Amniotic stem cell (primary cell): Measurements from ENCODE around the gene ZNF521.

Experiments
- DNase-seq: peaks from one replicate; lab custom pipeline; 2025; lab: John Stamatoyannopoulos, UW

ZNF521 gene

DNA sequence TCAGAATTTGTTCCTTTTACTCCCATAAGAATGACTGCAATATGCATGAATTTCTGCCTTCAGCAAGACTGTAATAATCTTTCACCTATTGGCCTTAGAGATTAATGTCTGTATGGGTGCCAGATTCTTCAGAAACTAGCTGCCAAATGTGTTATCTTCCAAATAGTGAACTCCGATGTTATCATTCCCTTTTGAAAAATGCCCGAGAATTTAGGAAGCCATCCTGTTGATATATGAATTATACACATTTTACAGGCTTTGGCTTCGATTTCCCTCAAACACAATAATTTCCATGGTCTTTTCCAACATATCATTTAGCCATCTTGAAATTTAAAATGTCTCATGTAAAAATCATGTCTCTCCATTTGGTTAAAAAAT is 101.5 kb downstream of the ZNF521 start:
- no peak for DNase-seq

- DNase-seq = no peak
These were observed 103.2 kb downstream of the ZNF521 start for GRCh38 chr18:25248755-25249154.

DNA sequence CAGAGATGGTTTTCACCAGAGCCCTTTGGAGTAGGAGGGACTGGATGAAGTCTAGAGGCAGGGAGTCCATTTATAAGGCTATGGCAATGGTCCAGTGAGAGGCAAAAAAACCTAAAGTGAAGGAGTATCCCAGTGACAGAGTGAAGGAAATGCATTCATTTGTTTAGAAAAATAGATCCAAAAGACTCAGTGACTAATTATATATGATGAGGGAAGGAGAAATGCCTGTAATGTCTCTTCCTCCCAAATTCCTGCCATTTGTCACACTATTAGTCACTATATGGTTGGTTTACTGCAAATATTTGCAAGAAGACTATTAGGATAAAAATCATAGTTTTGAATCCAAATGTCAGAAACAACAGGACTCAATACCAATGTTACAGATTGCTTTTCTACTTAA is 104.2 kb downstream of the ZNF521 start:
- no peak for DNase-seq

GRCh38 chr18:25244924-25245698 is 106.9 kb downstream of the ZNF521 start:
- DNase-seq = no peak

DNA sequence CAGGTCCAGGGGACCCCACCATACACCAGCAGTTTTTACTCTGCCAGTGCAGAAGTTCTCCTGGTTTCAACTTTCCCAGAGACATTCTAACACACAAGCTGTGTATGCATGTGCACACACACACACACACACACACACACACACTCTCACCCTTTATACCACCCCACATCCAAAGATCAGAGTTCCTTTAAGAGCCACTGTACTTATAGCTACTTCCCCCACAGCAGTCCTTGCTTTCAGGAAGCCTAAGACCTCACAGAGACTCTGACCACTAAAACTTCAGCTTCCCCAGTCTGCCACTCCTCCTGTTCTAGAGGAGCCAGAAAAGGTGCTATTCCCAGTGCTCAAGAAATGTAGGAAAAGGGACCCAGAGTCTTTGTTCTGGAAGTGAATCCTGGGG is 107.8 kb downstream of the ZNF521 start:
- no peak for DNase-seq

GRCh38 chr18:25243754-25244153 is 108.2 kb downstream of the ZNF521 start:
- DNase-seq = no peak

- DNase-seq = no peak
These were observed 108.7 kb downstream of the ZNF521 start for GRCh38 chr18:25243257-25243656.

- no peak for DNase-seq
These were observed 111.6 kb downstream of the ZNF521 start for GRCh38 chr18:25240420-25240770.

GRCh38 chr18:25239581-25240419 is 112.2 kb downstream of the ZNF521 start:
- no peak for DNase-seq

DNA sequence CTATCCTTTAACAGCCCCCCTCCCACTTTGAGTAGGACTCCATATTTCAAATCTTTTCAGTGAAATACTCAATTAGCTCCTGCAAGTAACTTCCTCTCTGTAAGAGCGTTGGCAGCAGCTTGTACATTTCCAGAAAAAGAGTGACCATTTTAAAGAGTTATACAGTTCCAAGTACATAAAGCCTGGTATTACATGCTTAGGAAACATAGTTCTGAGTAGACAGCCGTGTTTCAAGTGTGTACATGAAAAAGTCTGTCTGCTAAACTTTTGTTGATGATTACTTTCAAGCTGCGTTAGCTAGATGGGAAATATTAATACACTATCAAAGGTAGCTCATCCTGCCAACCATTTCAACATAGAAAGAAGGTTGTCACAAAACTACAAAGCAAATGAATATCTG is 112.8 kb downstream of the ZNF521 start:
- DNase-seq = no peak

DNA sequence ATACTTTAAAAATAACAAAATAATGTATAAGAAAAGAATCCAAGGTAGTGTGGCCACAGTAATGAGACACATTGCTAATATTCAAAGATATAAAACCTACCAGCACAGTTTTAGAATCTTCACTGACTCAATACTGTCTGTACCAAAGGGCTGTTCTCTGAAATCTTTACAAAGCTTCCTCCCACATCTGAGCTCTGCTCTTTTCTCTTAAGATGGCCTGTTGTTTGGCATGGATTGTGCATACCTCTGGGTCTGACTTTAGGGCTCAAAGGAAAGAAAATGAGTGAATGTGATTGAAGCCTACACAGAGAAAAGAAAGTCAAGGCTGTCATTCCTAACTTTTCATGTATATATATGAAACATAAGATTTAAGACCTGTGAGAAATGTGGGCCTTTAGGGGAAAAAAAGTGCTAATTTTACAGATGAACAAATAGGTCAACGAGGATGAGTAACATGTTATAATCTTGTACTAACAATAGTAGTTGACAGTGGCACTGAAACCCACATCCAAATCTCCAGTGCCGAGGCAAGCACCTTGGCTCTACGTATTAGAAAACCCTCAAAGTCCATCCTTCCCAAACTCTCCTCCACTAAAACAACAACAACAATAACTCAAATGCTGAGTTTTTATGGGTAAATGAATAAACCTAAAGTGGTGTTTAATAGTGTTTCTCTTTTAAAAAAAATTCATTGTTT is 114.2 kb downstream of the ZNF521 start:
- DNase-seq = no peak

- DNase-seq = no peak
These were observed 115.2 kb downstream of the ZNF521 start for GRCh38 chr18:25236736-25237135.

- no peak for DNase-seq
These were observed 116.4 kb downstream of the ZNF521 start for GRCh38 chr18:25235401-25236042.

DNA sequence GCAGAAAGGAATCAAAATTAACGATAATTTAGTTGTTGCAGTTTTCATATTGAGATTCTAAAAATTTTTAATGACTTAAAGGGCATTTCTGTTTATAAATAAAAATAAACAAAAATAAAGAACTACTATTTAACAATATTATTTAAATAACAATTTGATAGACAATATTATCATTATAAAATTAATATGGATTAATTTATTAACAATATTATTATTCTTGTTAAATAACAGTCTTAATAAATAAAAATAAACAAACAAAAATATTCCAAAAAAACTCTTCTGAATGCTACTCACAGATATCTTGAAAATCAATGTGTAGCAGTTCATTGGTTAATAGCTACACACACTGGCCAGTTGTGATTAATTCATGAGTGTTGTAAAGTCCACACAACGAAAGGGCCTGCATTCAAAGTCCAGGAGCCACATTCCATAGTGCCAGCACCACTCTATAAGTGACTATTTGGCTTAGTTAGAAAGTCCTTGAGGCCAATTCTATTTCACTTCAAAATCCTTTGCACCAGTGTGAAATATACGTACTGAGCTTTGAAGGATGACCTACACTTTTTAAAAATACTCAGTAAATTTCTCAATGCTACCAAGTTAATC is 117.1 kb downstream of the ZNF521 start:
- DNase-seq = no peak

GRCh38 chr18:25234322-25234639 is 117.7 kb downstream of the ZNF521 start:
- DNase-seq = no peak

GRCh38 chr18:25233528-25234321 is 118.2 kb downstream of the ZNF521 start:
- DNase-seq = no peak

GRCh38 chr18:25231327-25231691 is 120.7 kb downstream of the ZNF521 start:
- DNase-seq = no peak

DNA sequence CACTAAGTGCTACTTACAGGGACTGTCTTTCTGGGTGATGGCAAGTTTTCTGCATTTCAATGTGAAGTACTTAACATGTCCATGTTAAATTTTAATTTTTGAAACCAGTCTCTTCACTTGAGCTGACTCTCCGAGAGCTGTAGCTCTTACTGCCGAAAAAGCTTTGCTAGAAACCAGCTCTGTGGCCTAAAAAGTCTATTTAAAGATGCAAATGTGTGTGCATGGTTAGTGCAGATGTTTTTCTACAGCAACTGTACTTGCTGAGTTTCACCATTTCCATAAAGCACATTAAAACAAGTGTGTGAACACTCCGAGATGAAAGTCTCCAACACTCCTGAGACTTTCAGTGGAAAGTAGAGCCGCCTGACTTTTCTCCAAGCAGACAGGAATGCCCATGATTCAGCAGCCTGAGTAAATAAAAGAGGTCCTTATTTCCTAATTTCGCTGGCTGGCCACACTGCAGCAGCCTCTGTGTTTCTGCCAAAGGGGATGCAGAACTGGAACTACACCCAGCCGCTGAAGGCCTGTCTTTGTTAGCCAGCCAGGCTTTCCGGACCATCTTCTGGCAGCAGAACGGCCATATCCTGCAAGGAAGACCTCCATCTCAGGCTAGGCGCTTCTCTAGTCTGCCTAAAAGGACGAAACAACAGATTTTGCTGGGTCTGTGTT is 121.2 kb downstream of the ZNF521 start:
- DNase-seq = peak; percentile 34

DNA sequence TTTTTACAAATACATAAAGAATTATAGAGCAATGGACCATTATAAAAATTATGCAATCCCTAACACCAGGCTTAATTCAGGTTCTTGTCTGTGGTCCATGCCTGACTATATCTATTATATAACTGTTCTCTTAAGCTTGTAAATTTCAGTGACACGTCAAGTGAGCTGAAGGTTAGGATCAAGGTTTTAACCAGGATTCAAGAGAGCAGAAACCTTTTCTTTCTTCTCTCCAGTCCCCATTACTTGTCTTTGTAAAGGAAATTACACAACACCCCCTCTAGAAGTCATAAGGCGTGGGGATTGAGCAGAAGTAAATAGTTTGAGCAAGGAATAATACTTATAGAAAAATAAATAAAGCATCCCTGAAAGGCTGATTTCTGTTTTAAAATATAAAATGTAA is 122.0 kb downstream of the ZNF521 start:
- DNase-seq = no peak

GRCh38 chr18:25229081-25229480 is 122.9 kb downstream of the ZNF521 start:
- DNase-seq = no peak

DNA sequence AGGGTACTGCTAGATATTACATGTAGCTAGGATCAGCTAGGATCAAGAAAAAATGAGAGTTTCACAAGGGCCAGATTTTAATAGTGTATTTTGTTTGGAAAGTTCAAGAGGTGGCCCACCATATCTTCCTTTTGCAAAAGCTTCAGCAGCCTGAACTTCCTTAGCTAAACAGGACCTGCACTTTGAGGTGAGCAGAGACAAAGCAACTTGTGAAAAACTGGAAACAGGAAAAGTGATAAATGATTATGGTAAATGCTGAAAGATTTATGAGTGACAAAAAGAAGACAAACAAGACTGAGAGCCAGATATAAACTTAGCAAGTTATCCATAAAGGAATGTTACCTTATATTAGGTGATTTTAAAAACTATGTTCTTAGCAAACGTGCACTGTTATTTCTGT is 123.6 kb downstream of the ZNF521 start:
- DNase-seq = no peak
